ENCODE results near the gene PAK2.
"Not testable (repeated sequence)": the region's sequence is repeated elsewhere in the genome, so short reads cannot be mapped to it uniquely, and the experiment has no call there.

GRCh38 chr3:196874511-196875094, 134.9 kb downstream of the PAK2 start:
- not testable (repeated sequence) for TF ChIP-seq CTCF (IDR thresholded peaks at IDR 0.05 in 8 of 11, conservative IDR thresholded peaks at IDR 0.05 in 3 of 11); POLR2A (IDR thresholded peaks at IDR 0.05); POLR2AphosphoS5 (IDR thresholded peaks at IDR 0.05)
